NCI-H1092 treated with DMSO at 0.1 percent for 48 hours (cell line): ENCODE data around the gene ZNF780B.
"Not testable (repeated sequence)": the region's sequence is repeated elsewhere in the genome, so short reads cannot be mapped to it uniquely, and the experiment has no call there.

ENCODE experiments used
- DNase-seq: peaks from one replicate; lab custom pipeline; 2025; lab: John Stamatoyannopoulos, UW

The ZNF780B gene

GRCh38 chr19:40038047-40038446 lies 18.0 kb downstream of the ZNF780B start:
- DNase-seq: not testable (repeated sequence)

GRCh38 chr19:40035996-40036395 lies 20.0 kb downstream of the ZNF780B start:
- no peak for DNase-seq

- DNase-seq: no peak
These were observed 22.0 kb downstream of the ZNF780B start for GRCh38 chr19:40033989-40034560.

- no peak for DNase-seq
These were observed 29.4 kb downstream of the ZNF780B start for GRCh38 chr19:40026597-40026970.

GRCh38 chr19:40025938-40026596 lies 30.0 kb downstream of the ZNF780B start:
- no peak for DNase-seq

- no peak for DNase-seq
These were observed 32.1 kb downstream of the ZNF780B start for GRCh38 chr19:40023969-40024368.

- DNase-seq: no peak
These were observed 42.0 kb downstream of the ZNF780B start for GRCh38 chr19:40013991-40014390.

- DNase-seq: no peak
These were observed 46.4 kb downstream of the ZNF780B start for GRCh38 chr19:40009674-40010073.

- no peak for DNase-seq
These were observed 49.7 kb downstream of the ZNF780B start for GRCh38 chr19:40006273-40006691.

GRCh38 chr19:40005691-40006272 lies 50.2 kb downstream of the ZNF780B start:
- DNase-seq: no peak

GRCh38 chr19:39998501-39998900 lies 57.5 kb downstream of the ZNF780B start:
- DNase-seq: no peak

GRCh38 chr19:39997638-39998216 lies 58.3 kb downstream of the ZNF780B start:
- DNase-seq: no peak

- DNase-seq: peak; percentile 65
These were observed 59.0 kb downstream of the ZNF780B start, which contains the start of gene ZNF546 for GRCh38 chr19:39996811-39997637. Gene ZNF546, plus strand, starts transcription at chr19:39997060. Its CDS starts 1,267 bp downstream, at chr19:39998327.

GRCh38 chr19:39996218-39996810 lies 59.7 kb downstream of the ZNF780B start:
- peak; percentile 35 for DNase-seq

GRCh38 chr19:39995794-39996193 lies 60.2 kb downstream of the ZNF780B start:
- DNase-seq: no peak

GRCh38 chr19:39994361-39994760 lies 61.7 kb downstream of the ZNF780B start:
- no peak for DNase-seq

GRCh38 chr19:39993605-39994004 lies 62.4 kb downstream of the ZNF780B start:
- no peak for DNase-seq

- no peak for DNase-seq
These were observed 68.4 kb downstream of the ZNF780B start for GRCh38 chr19:39987596-39987995.

GRCh38 chr19:39987167-39987566 lies 68.9 kb downstream of the ZNF780B start:
- DNase-seq: no peak

- DNase-seq: no peak
These were observed 69.4 kb downstream of the ZNF780B start for GRCh38 chr19:39986643-39987042.

GRCh38 chr19:39983695-39984300 lies 72.2 kb downstream of the ZNF780B start:
- no peak for DNase-seq
